Muscle of leg (tissue), 11 donors: Measurements from ENCODE around the gene PROZ. TPM values are rescaled to one million over a fixed set of nuclear protein-coding genes. Genes with fewer than 3 reads are reported as not detected.

Experiments
- DNase-seq: peaks from one replicate; pipeline ENCODE4 v3.0.0; 2013
- H3K27ac ChIP-seq: one replicate; pipeline ENCODE4 v1.5.1; 2013; ENCODE audit warnings: mild to moderate bottlenecking, low read length, control low read depth
- H3K27me3 ChIP-seq: one replicate; pipeline ENCODE4 v1.6.1; 2013; ENCODE audit warnings: low read length; ENCODE audit not compliant: control insufficient read depth, insufficient read depth
- H3K36me3 ChIP-seq: one replicate; pipeline ENCODE4 v1.6.1; 2013; ENCODE audit warnings: low read length; ENCODE audit not compliant: control insufficient read depth, insufficient read depth
- H3K4me1 ChIP-seq: one replicate; pipeline ENCODE4 v1.6.1; 2013; ENCODE audit warnings: low read length; ENCODE audit not compliant: control insufficient read depth, insufficient read depth
- H3K4me3 ChIP-seq: one replicate; pipeline ENCODE4 v1.5.1; 2013; ENCODE audit warnings: low read length, control low read depth
- H3K9me3 ChIP-seq: replicated peaks from 2 replicates; pipeline ENCODE4 v1.6.1; 2013; ENCODE audit warnings: low read depth, low read length; ENCODE audit not compliant: control insufficient read depth
- WGBS: methylation state at CpG from one replicate; pipeline ENCODE4 v1.1.5; 2013; ENCODE audit warnings: missing lambda C conversion rate; ENCODE audit not compliant: insufficient coverage; 5-methylcytosine and 5-hydroxymethylcytosine counted together
- polyA plus RNA-seq, 8 donors: library from polyadenylated mRNA; unstranded; fragments of 120-200 nt; gene quantifications; one replicate each; pipeline versions ENCODE4 v1.2.1 to v1.2.3, GENCODE V29; 2013; ENCODE audit warnings: inconsistent platforms in 1 of 8, low replicate concordance in 1 of 8; ENCODE audit not compliant: insufficient read length in 8 of 8, insufficient read depth in 1 of 8
- total RNA-seq: library from RNA; stranded (reverse); fragments of 120-200 nt; gene quantifications from one replicate; pipeline ENCODE4 v1.2.4, GENCODE V29; 2013

PROZ gene
- total and polyA plus RNA-seq, 9 donors = 0.08 to 0.28 (median 0.15) TPM; not detected in 3

GRCh38 chr13:113150550-113151365 lies 7.7 kb upstream of the PROZ start:
- Histone ChIP-seq H3K36me3 (no peaks in the 10 kb centered on the region), H3K27ac (no peak overlapping the region), H3K9me3 (no peaks in the 10 kb centered on the region), H3K4me1 (peaks cover 25% of the 10 kb centered on the region), H3K4me3 (no peak overlapping the region), H3K27me3 (peaks cover 16% of the 10 kb centered on the region)
- 56% methylated on average over 26 of the region's 31 CpGs for WGBS
- DNase-seq = peak; percentile 33

- Histone ChIP-seq H3K27me3 (peaks cover 16% of the 10 kb centered on the region), H3K9me3 (no peaks in the 10 kb centered on the region), H3K27ac (no peak overlapping the region), H3K4me3 (no peak overlapping the region), H3K36me3 (no peaks in the 10 kb centered on the region), H3K4me1 (peaks cover 25% of the 10 kb centered on the region)
- peak; percentile 79 for DNase-seq
- 36% methylated on average over 18 of the region's 28 CpGs for WGBS
Measured at GRCh38 chr13:113151745-113152690, 6.4 kb upstream of the PROZ start.

GRCh38 chr13:113152691-113152983 lies 5.8 kb upstream of the PROZ start:
- peak overlapping the region; percentile 35 for H3K4me3 ChIP-seq
- no peaks in the 10 kb centered on the region for H3K36me3 ChIP-seq
- no peak for DNase-seq
- no peaks in the 10 kb centered on the region for H3K9me3 ChIP-seq
- peaks cover 16% of the 10 kb centered on the region for H3K27me3 ChIP-seq
- peaks cover 25% of the 10 kb centered on the region for H3K4me1 ChIP-seq
- no peak overlapping the region for H3K27ac ChIP-seq
- 31% methylated on average over 2 of the region's 2 CpGs for WGBS

GRCh38 chr13:113152984-113153809 lies 5.3 kb upstream of the PROZ start:
- Histone ChIP-seq H3K4me3 (peak overlapping the region; percentile 35), H3K36me3 (no peaks in the 10 kb centered on the region), H3K27me3 (peaks cover 16% of the 10 kb centered on the region), H3K9me3 (no peaks in the 10 kb centered on the region), H3K27ac (peak overlapping the region; percentile 86), H3K4me1 (peaks cover 25% of the 10 kb centered on the region)
- 11% methylated on average over 57 of the region's 60 CpGs for WGBS
- peak; percentile 58 for DNase-seq

GRCh38 chr13:113153810-113154748 lies 4.4 kb upstream of the PROZ start:
- no peaks in the 10 kb centered on the region for H3K9me3 ChIP-seq

GRCh38 chr13:113155201-113155600 lies 3.2 kb upstream of the PROZ start:
- Histone ChIP-seq H3K27me3 (peaks cover 16% of the 10 kb centered on the region), H3K36me3 (no peaks in the 10 kb centered on the region), H3K4me3 (no peak overlapping the region), H3K4me1 (peaks cover 24% of the 10 kb centered on the region), H3K27ac (no peak overlapping the region), H3K9me3 (no peaks in the 10 kb centered on the region)
- WGBS = 66% methylated on average over 2 of the region's 3 CpGs
- DNase-seq = no peak

More at GRCh38 chr13:113153810-113154748, 4.4 kb upstream of the PROZ start:
- 5% methylated on average over 7 of the region's 76 CpGs for WGBS
- no peaks in the 10 kb centered on the region for H3K36me3 ChIP-seq
- peak overlapping the region; percentile 35 for H3K4me3 ChIP-seq
- DNase-seq = peak; percentile 83
- peak overlapping the region; percentile 86 for H3K27ac ChIP-seq
- peaks cover 16% of the 10 kb centered on the region for H3K27me3 ChIP-seq
- H3K4me1 ChIP-seq = peaks cover 27% of the 10 kb centered on the region

- Histone ChIP-seq H3K27ac (no peak overlapping the region), H3K27me3 (peaks cover 19% of the 10 kb centered on the region), H3K4me3 (no peak overlapping the region), H3K9me3 (no peaks in the 10 kb centered on the region), H3K36me3 (no peaks in the 10 kb centered on the region), H3K4me1 (peaks cover 24% of the 10 kb centered on the region)
- WGBS = 81% methylated on average over 3 of the region's 9 CpGs
- DNase-seq = no peak
Measured at GRCh38 chr13:113155982-113156655, 2.3 kb upstream of the PROZ start.

GRCh38 chr13:113157206-113157928 lies 1.1 kb upstream of the PROZ start:
- peaks cover 16% of the 10 kb centered on the region for H3K4me1 ChIP-seq
- H3K9me3 ChIP-seq = no peaks in the 10 kb centered on the region
- 65% methylated on average over 9 of the region's 12 CpGs for WGBS
- no peak overlapping the region for H3K27ac ChIP-seq
- no peak overlapping the region for H3K4me3 ChIP-seq
- no peaks in the 10 kb centered on the region for H3K36me3 ChIP-seq
- no peak for DNase-seq
- H3K27me3 ChIP-seq = peaks cover 16% of the 10 kb centered on the region
